Calu3 (cell line): Measurements from ENCODE around the gene ACOX1. TPM values are rescaled to one million over a fixed set of nuclear protein-coding genes. Genes with fewer than 3 reads are reported as not detected.

Experiments
- BruUV-seq: library from RNA; stranded (reverse); fragments of 400-500 nt; replicated peaks from 2 replicates; lab custom pipeline; 2021; lab: Mats Ljungman, UMichigan
- CTCF ChIA-PET: fragments of 300-600 bp; sonication (Branson Sonifier 250); formaldehyde crosslinking; loops from one replicate; lab custom pipeline; 2022; ENCODE audit warnings: antibody characterized with exemption; lab: Charles Lee
- DNase-seq: peaks from one replicate; pipeline ENCODE4 v3.0.0; 2022
- H3K27ac Mint-ChIP-seq: one replicate; pipeline ENCODE4 v1.8.0; 2022; ENCODE audit warnings: mixed read lengths; ENCODE audit not compliant: unreplicated experiment
- H3K27me3 Mint-ChIP-seq: one replicate; pipeline ENCODE4 v1.8.0; 2022; ENCODE audit warnings: mixed read lengths; ENCODE audit not compliant: unreplicated experiment
- H3K36me3 Mint-ChIP-seq: one replicate; pipeline ENCODE4 v1.8.0; 2022; ENCODE audit warnings: mild to moderate bottlenecking, moderate library complexity, mixed read lengths; ENCODE audit not compliant: insufficient read depth, unreplicated experiment
- H3K4me1 Mint-ChIP-seq: one replicate; pipeline ENCODE4 v1.8.0; 2022; ENCODE audit warnings: mild to moderate bottlenecking, low read depth, mixed read lengths; ENCODE audit not compliant: unreplicated experiment
- H3K4me3 Mint-ChIP-seq: one replicate; pipeline ENCODE4 v1.8.0; 2022; ENCODE audit warnings: mild to moderate bottlenecking, low read depth, moderate library complexity, mixed read lengths; ENCODE audit not compliant: unreplicated experiment
- H3K9me3 Mint-ChIP-seq: one replicate; pipeline ENCODE4 v1.8.0; 2022; ENCODE audit warnings: low read depth, mixed read lengths; ENCODE audit not compliant: unreplicated experiment
- CTCF ChIP-seq: fragments of 200-600 bp; IDR thresholded peaks from one replicate; pipeline ENCODE4 v1.8.0; 2022; ENCODE audit warnings: antibody characterized with exemption; ENCODE audit not compliant: unreplicated experiment
- intact Hi-C: fragments of 100-400 bp; cut with micrococcal nuclease; formaldehyde crosslinking; loops from one replicate; pipeline ENCODE4 v1.10.0; 2022; ENCODE audit not compliant: unreplicated experiment
- total RNA-seq: library from RNA; stranded (reverse); gene quantifications from 2 replicates; pipeline ENCODE4 v1.2.3, GENCODE V29; 2022

ACOX1 gene
- total RNA-seq, 1 experiment from 2014 or later = 53.1 TPM

DNA sequence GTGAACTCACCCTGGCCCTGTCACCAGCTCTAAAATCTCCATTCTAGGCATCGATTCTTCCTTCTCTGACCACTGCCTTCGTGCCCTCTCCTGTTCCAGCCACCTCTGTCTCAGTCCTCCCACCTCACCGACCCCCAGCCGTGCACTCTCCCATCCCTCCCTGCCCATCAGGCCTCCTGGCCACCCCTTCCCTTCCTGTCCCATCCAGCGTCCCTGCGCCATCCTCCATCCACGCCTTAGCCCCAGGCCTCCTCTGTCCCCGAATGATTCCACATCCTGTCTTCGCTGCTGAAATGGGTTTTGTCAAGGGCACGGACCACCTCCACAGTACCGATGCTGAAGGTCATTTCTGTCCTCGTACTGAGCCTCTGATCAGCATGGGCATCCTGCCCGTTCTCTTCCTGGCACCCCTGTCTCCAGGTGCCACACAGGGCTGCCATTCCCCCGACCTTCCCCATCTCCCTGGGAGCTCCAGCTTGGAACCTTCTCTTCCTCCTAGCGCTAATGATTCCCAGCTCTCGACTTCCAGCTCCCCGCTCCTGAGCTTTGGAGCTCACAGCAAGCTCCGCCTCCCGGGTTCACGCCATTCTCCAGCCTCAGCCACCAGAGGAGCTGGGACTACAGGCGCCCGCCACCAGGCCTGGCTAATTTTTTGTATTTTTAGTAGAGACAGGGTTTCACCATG, 84.8 kb downstream of the ACOX1 start:
- no peak for DNase-seq
- no peak for TF ChIP-seq CTCF
- no peaks in the 10 kb centered on the region for H3K9me3 Mint-ChIP-seq
- intact Hi-C loops = no loop called here
- H3K4me3 Mint-ChIP-seq = no peak overlapping the region
- H3K27me3 Mint-ChIP-seq = no peaks in the 10 kb centered on the region
- H3K27ac Mint-ChIP-seq = no peak overlapping the region
- CTCF ChIA-PET = interaction anchor here (0.5 to 0.6 kb wide), 2 partner anchors 19 to 39 kb away, joined by 3 to 4 read pairs; partner anchors contain the start of gene WBP2
- peaks cover 12% of the 10 kb centered on the region for H3K4me1 Mint-ChIP-seq
- no TSS peak for BruUV-seq
- H3K36me3 Mint-ChIP-seq = peaks cover 42% of the 10 kb centered on the region

- CTCF ChIA-PET = interaction anchor here (0.5 to 0.6 kb wide), 2 partner anchors 18 to 38 kb away, joined by 3 to 4 read pairs; partner anchors contain the start of gene WBP2
- no TSS peak for BruUV-seq
- Mint-ChIP-seq H3K4me1 (peaks cover 12% of the 10 kb centered on the region), H3K27ac (no peak overlapping the region), H3K4me3 (no peak overlapping the region), H3K27me3 (no peaks in the 10 kb centered on the region), H3K36me3 (peaks cover 42% of the 10 kb centered on the region), H3K9me3 (no peaks in the 10 kb centered on the region)
- intact Hi-C loops = no loop called here
- DNase-seq = no peak
- no peak for TF ChIP-seq CTCF
Measured at GRCh38 chr17:75893305-75894048, 85.5 kb downstream of the ACOX1 start.

- Mint-ChIP-seq H3K4me1 (peaks cover 12% of the 10 kb centered on the region), H3K4me3 (no peak overlapping the region), H3K27ac (no peak overlapping the region), H3K36me3 (peaks cover 40% of the 10 kb centered on the region), H3K9me3 (no peaks in the 10 kb centered on the region), H3K27me3 (no peaks in the 10 kb centered on the region)
- no peak for TF ChIP-seq CTCF
- CTCF ChIA-PET = interaction anchor here (0.6 kb wide), 1 partner anchor 104 kb away, joined by 3 read pairs; no protein-coding TSS in a partner anchor
- no peak for DNase-seq
- intact Hi-C loops = no loop called here
- no TSS peak for BruUV-seq
Measured at GRCh38 chr17:75892556-75893224, 86.3 kb downstream of the ACOX1 start.
